Measurements from ENCODE around the gene TRPT1. TPM values are rescaled to one million over a fixed set of nuclear protein-coding genes. Genes with fewer than 3 reads are reported as not detected.
"Not testable (repeated sequence)": the region's sequence is repeated elsewhere in the genome, so short reads cannot be mapped to it uniquely, and the experiment has no call there.

The TRPT1 gene
- polyA plus RNA-seq, 3 donors = 45.0 to 59.9 (median 49.3) TPM

GRCh38 chr11:64249038-64249437 lies 23.1 kb upstream of the TRPT1 start:
- DNase-seq (ENCODE audit: extremely low read depth in 1 of 11, low read depth in 9 of 11, low spot score in 4 of 11) = no peak

- no peak for DNase-seq (ENCODE audit: extremely low read depth in 1 of 11, low read depth in 9 of 11, low spot score in 4 of 11)
Measured at GRCh38 chr11:64248578-64248977, 22.6 kb upstream of the TRPT1 start.

- DNase-seq (ENCODE audit: extremely low read depth in 1 of 11, low read depth in 9 of 11, low spot score in 4 of 11) = no peak
Measured at GRCh38 chr11:64247729-64248531, 21.9 kb upstream of the TRPT1 start.

GRCh38 chr11:64246871-64247728 lies 21.1 kb upstream of the TRPT1 start, which contains the start of gene PPP1R14B:
Gene PPP1R14B, minus strand, starts transcription at chr11:64246943. Its CDS starts 270 bp downstream, at chr11:64246673.
- DNase-seq (ENCODE audit: extremely low read depth in 1 of 11, low read depth in 9 of 11, low spot score in 4 of 11) = peak in 3 of 11 donors; percentile 74 to 80 (median 79)

- not testable (repeated sequence) for DNase-seq (ENCODE audit: extremely low read depth in 1 of 11, low read depth in 9 of 11, low spot score in 4 of 11)
Measured at GRCh38 chr11:64246621-64246870, 20.6 kb upstream of the TRPT1 start.

- DNase-seq (ENCODE audit: extremely low read depth in 1 of 11, low read depth in 9 of 11, low spot score in 4 of 11) = no peak
Measured at GRCh38 chr11:64245797-64246620, 20.0 kb upstream of the TRPT1 start.

GRCh38 chr11:64245401-64245796 lies 19.4 kb upstream of the TRPT1 start:
- no peak for DNase-seq (ENCODE audit: extremely low read depth in 1 of 11, low read depth in 9 of 11, low spot score in 4 of 11)

- DNase-seq (ENCODE audit: extremely low read depth in 1 of 11, low read depth in 9 of 11, low spot score in 4 of 11) = no peak
Measured at GRCh38 chr11:64244966-64245365, 19.0 kb upstream of the TRPT1 start.

GRCh38 chr11:64244107-64244506 lies 18.1 kb upstream of the TRPT1 start:
- DNase-seq (ENCODE audit: extremely low read depth in 1 of 11, low read depth in 9 of 11, low spot score in 4 of 11) = no peak

GRCh38 chr11:64243236-64243854 lies 17.4 kb upstream of the TRPT1 start:
- no peak for DNase-seq (ENCODE audit: extremely low read depth in 1 of 11, low read depth in 9 of 11, low spot score in 4 of 11)

GRCh38 chr11:64241491-64242374 lies 15.7 kb upstream of the TRPT1 start:
- peak in 3 of 11 donors; percentile 97 to 99 (median 97) for DNase-seq (ENCODE audit: extremely low read depth in 1 of 11, low read depth in 9 of 11, low spot score in 4 of 11)

- DNase-seq (ENCODE audit: extremely low read depth in 1 of 11, low read depth in 9 of 11, low spot score in 4 of 11) = peak in 8 of 11 donors; percentile 93 to 100 (median 98)
Measured at GRCh38 chr11:64241241-64241490, 15.2 kb upstream of the TRPT1 start.

- peak; percentile 88 to 97 (median 95) for DNase-seq (ENCODE audit: extremely low read depth in 1 of 11, low read depth in 9 of 11, low spot score in 4 of 11)
Measured at GRCh38 chr11:64240435-64241240, 14.7 kb upstream of the TRPT1 start, which contains the start of gene FKBP2. Gene FKBP2, plus strand, starts transcription at chr11:64241095. Its CDS starts 1,293 bp downstream, at chr11:64242388.

GRCh38 chr11:64239662-64240434 lies 13.9 kb upstream of the TRPT1 start:
- no peak for DNase-seq (ENCODE audit: extremely low read depth in 1 of 11, low read depth in 9 of 11, low spot score in 4 of 11)

- no peak for DNase-seq (ENCODE audit: extremely low read depth in 1 of 11, low read depth in 9 of 11, low spot score in 4 of 11)
Measured at GRCh38 chr11:64238999-64239398, 13.0 kb upstream of the TRPT1 start.

- no peak for DNase-seq (ENCODE audit: extremely low read depth in 1 of 11, low read depth in 9 of 11, low spot score in 4 of 11)
Measured at GRCh38 chr11:64238076-64238475, 12.1 kb upstream of the TRPT1 start.

GRCh38 chr11:64237484-64237951 lies 11.5 kb upstream of the TRPT1 start:
- no peak for DNase-seq (ENCODE audit: extremely low read depth in 1 of 11, low read depth in 9 of 11, low spot score in 4 of 11)

Measured in renal cortex interstitium (tissue), 11 donors.